MCF 10A (cell line): ENCODE measurements around the gene SIX1. TPM values are rescaled to one million over a fixed set of nuclear protein-coding genes. Genes with fewer than 3 reads are reported as not detected.

Experiments
- BruUV-seq: library from RNA; stranded (reverse); fragments of 400-500 nt; replicated peaks from 2 replicates; lab custom pipeline; 2021; lab: Mats Ljungman, UMichigan
- CTCF ChIA-PET: fragments of 300-600 bp; sonication (Branson Sonifier 250); formaldehyde crosslinking; extraction: SDS; loops from one replicate; lab custom pipeline; 2021; ENCODE audit warnings: antibody characterized with exemption, inconsistent platforms; lab: Yijun Ruan, JAX
- POLR2A ChIA-PET: fragments of 300-600, 350-650 bp; sonication (Branson Sonifier 250); formaldehyde crosslinking; extraction: SDS; loops from one replicate; lab custom pipeline; 2020; ENCODE audit warnings: antibody characterized with exemption, inconsistent platforms; lab: Yijun Ruan, JAX
- DNase-seq: peaks from one replicate; pipeline ENCODE4 v3.0.0-alpha.2; 2018; ENCODE audit not compliant: unreplicated experiment
- H3K27ac Mint-ChIP-seq: one replicate; pipeline ENCODE4 v1.8.0; 2022; ENCODE audit warnings: mild to moderate bottlenecking, low read depth, mixed read lengths; ENCODE audit not compliant: unreplicated experiment
- H3K27me3 Mint-ChIP-seq: one replicate; pipeline ENCODE4 v1.8.0; 2022; ENCODE audit warnings: mixed read lengths; ENCODE audit not compliant: insufficient read depth, unreplicated experiment
- H3K36me3 Mint-ChIP-seq: one replicate; pipeline ENCODE4 v1.8.0; 2022; ENCODE audit warnings: mild to moderate bottlenecking, moderate library complexity, mixed read lengths; ENCODE audit not compliant: insufficient read depth, unreplicated experiment
- H3K4me1 Mint-ChIP-seq: one replicate; pipeline ENCODE4 v1.8.0; 2022; ENCODE audit warnings: mixed read lengths; ENCODE audit not compliant: insufficient read depth, unreplicated experiment
- H3K4me3 Mint-ChIP-seq: one replicate; pipeline ENCODE4 v1.8.0; 2022; ENCODE audit warnings: mild to moderate bottlenecking, moderate library complexity, mixed read lengths; ENCODE audit not compliant: unreplicated experiment
- H3K9me3 Mint-ChIP-seq: one replicate; pipeline ENCODE4 v1.8.0; 2022; ENCODE audit warnings: mixed read lengths; ENCODE audit not compliant: unreplicated experiment
- intact Hi-C: fragments of 100-400 bp; cut with micrococcal nuclease; formaldehyde crosslinking; loops from 2 replicates; pipeline ENCODE4 v1.14.1; 2022
- total RNA-seq: library from RNA; stranded (reverse); gene quantifications from 2 replicates; pipeline ENCODE4 v1.2.3, GENCODE V29; 2022
- TF ChIP-seq, protein P1 (sequence below): fragments of 200-600 bp; IDR thresholded peaks from one replicate; pipeline ENCODE4 v1.8.0; 2022; ENCODE audit warnings: antibody characterized with exemption, mild to moderate bottlenecking; ENCODE audit not compliant: unreplicated experiment

The SIX1 gene
- total RNA-seq, 1 experiment from 2014 or later: 0.33 TPM

DNA sequence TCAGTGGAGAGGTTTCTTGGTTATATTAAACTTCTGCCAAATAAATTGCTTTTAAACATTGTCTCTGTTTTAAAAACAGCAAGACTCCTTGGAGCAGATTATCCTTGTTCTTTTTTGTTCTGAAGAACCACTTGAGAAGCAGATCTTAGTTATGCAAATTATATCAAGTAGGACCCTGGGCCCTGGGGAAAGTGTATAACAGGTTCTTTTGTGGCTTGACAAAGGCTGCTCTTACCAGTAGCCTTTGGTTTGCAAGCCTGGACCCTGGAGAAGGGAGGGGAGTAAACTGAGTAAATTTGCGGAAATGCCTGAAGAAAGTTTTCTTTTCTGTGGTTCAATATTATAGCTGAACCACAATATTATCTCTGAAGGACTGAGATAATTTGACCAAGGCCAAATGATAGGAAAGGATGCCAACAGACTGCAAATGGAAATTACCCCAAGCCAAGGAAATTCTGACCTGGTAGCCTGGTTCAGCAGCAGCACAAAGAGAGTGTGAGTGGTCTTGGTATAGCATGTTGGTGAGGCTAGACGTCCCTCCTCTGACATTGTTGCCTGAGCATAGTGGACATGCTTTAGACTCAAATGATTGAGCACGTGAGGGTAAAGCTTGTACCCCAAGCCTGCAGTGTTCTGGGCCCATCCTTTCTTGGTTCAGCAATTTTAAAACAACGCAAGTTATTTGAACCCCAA, 30.4 kb upstream of the SIX1 start:
- BruUV-seq: no TSS peak
- no peak overlapping the region for H3K27ac Mint-ChIP-seq
- no peaks in the 10 kb centered on the region for H3K9me3 Mint-ChIP-seq
- intact Hi-C loops: no loop called here
- TF ChIP-seq, protein P1, sequence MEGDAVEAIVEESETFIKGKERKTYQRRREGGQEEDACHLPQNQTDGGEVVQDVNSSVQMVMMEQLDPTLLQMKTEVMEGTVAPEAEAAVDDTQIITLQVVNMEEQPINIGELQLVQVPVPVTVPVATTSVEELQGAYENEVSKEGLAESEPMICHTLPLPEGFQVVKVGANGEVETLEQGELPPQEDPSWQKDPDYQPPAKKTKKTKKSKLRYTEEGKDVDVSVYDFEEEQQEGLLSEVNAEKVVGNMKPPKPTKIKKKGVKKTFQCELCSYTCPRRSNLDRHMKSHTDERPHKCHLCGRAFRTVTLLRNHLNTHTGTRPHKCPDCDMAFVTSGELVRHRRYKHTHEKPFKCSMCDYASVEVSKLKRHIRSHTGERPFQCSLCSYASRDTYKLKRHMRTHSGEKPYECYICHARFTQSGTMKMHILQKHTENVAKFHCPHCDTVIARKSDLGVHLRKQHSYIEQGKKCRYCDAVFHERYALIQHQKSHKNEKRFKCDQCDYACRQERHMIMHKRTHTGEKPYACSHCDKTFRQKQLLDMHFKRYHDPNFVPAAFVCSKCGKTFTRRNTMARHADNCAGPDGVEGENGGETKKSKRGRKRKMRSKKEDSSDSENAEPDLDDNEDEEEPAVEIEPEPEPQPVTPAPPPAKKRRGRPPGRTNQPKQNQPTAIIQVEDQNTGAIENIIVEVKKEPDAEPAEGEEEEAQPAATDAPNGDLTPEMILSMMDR: no peak
- no peaks in the 10 kb centered on the region for H3K36me3 Mint-ChIP-seq
- no peaks in the 10 kb centered on the region for H3K4me1 Mint-ChIP-seq
- DNase-seq: no peak
- ChIA-PET POLR2A (no interaction called here), CTCF (interaction anchor here (0.6 kb wide), 2 partner anchors 26 to 301 kb away, joined by 3 to 4 read pairs; partner anchors contain the start of genes SLC38A6 and TRMT5)
- no peaks in the 10 kb centered on the region for H3K27me3 Mint-ChIP-seq
- no peak overlapping the region for H3K4me3 Mint-ChIP-seq

DNA sequence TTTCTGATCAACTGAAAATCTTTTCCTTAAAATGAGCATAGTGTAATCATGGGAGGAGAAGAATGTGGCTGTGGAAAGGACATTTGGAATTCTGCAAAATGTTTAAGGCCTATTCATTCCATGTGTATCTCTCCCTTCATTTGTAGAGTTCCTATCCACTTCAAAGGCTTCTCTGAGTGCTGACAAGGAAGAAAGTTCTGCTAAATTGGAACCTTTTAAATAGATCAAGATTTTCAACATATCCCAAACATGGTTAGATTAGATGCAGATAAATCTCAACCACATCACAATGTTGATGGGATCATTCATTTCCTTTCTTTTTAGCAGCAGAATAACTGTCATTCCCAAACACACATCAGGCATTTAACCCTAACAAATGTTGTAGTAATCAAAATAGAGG, 28.4 kb upstream of the SIX1 start:
- no peaks in the 10 kb centered on the region for H3K9me3 Mint-ChIP-seq
- H3K4me3 Mint-ChIP-seq: no peak overlapping the region
- no TSS peak for BruUV-seq
- no peaks in the 10 kb centered on the region for H3K4me1 Mint-ChIP-seq
- H3K27me3 Mint-ChIP-seq: no peaks in the 10 kb centered on the region
- TF ChIP-seq, protein P1: no peak
- DNase-seq: no peak
- H3K27ac Mint-ChIP-seq: no peak overlapping the region
- intact Hi-C loops: no loop called here
- POLR2A ChIA-PET: no interaction called here
- no peaks in the 10 kb centered on the region for H3K36me3 Mint-ChIP-seq
- CTCF ChIA-PET: no interaction called here

DNA sequence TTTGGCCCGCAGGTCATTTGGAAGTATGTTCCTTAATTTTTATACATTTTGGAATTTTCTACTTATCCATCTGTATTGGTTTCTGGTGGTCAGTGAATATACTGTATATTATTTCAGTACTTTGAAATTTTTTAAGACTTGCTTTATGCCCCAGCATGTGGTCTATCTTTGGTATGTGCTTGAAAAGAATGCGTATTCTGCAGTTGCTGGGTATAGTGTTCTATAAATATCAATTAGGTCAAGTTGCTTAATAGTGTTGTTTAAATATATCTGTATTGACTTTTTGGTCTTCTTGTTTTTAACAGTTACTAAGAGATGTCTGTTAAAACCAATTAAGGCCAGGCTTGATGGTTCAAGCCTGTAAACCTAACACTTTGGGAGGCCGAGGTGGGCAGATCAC, 21.7 kb upstream of the SIX1 start:
- DNase-seq: no peak
- H3K4me3 Mint-ChIP-seq: no peak overlapping the region
- no peaks in the 10 kb centered on the region for H3K4me1 Mint-ChIP-seq
- TF ChIP-seq, protein P1: no peak
- no peak overlapping the region for H3K27ac Mint-ChIP-seq
- H3K9me3 Mint-ChIP-seq: no peaks in the 10 kb centered on the region
- intact Hi-C loops: no loop called here
- H3K27me3 Mint-ChIP-seq: no peaks in the 10 kb centered on the region
- CTCF ChIA-PET: no interaction called here
- POLR2A ChIA-PET: no interaction called here
- H3K36me3 Mint-ChIP-seq: no peaks in the 10 kb centered on the region
- no TSS peak for BruUV-seq

DNA sequence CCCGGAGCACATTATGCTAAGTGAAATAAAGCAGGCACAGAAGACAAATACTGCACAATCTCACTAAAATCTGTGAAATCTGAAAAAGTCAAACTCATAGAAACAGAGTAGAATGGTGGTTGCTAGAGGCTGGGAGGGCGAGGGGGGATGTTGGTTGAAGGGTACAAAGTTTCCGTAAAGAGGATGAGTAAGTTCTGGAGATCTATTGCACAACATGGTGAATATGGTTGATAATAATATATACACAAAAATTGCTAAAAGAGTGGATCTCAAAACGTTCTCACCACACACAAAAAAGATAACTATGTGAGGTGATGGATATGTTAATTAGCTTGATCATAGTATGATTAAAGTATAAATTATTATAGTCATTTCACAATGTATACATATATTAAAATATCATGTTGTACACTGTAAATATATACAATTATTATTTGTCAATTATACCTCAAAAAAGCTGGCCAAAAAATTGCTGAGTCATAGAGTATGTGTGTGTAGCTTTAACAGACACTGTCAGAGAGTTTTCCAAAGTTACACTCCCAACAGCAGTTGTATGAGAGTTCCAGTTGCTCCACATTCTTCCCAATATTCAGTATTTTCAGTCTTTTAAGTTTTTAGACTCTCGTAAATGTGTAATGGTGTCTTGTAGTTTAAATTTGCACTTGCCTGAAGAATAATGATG, 19.3 kb upstream of the SIX1 start:
- H3K4me3 Mint-ChIP-seq: no peak overlapping the region
- H3K27me3 Mint-ChIP-seq: no peaks in the 10 kb centered on the region
- ChIA-PET POLR2A (no interaction called here), CTCF (no interaction called here)
- H3K9me3 Mint-ChIP-seq: no peaks in the 10 kb centered on the region
- no peaks in the 10 kb centered on the region for H3K36me3 Mint-ChIP-seq
- no peak overlapping the region for H3K27ac Mint-ChIP-seq
- no TSS peak for BruUV-seq
- no peaks in the 10 kb centered on the region for H3K4me1 Mint-ChIP-seq
- TF ChIP-seq, protein P1: no peak
- DNase-seq: no peak
- intact Hi-C loops: no loop called here
